Hematopoietic multipotent progenitor cell treated with erythropoietin and hydrocortisone succinate and interleukin-3 and kit ligand, for 4 days (in vitro differentiated cells): ENCODE data around the gene ELF1.
"Not testable (repeated sequence)": the region's sequence is repeated elsewhere in the genome, so short reads cannot be mapped to it uniquely, and the experiment has no call there.

Source experiments
- DNase-seq: peaks from one replicate; pipeline ENCODE4 v3.0.0-alpha.2; 2015

The ELF1 gene

DNA sequence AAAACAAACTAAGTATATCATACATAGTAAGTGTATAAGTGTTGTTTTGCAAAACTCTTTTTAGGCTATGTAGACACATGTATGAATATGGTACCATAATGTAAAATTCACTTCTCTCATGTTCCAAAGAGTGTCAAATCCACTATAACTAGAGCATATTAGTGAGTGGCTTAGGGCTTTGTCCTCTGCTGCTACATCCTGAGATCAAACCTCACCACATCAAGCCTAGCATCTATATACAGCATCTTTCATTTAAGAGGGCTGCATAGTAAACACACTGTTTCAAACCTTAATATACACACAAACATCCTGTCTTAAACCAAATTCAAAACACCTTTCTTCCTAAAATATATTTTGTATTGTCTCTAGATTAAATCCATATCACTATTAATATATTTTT, 38.7 kb downstream of the ELF1 start:
- no peak for DNase-seq

DNA sequence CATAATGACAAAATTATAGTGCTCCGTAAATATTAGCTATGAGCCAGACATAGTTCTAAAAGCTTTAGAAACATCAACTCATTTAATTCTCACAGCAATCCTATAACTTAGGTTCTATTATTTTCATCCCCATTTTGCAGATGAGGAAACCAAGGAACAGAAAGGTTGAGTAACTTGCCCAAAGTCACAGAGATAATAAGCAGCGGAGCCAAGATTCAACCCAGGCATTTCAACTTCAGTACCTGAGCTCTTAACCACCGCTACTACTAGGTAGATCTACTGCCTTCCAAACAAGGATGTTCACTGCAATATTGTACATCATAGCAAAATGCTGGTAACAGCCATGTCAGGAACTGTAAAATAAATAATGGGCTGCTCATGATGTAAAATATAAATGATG, 39.9 kb downstream of the ELF1 start:
- DNase-seq: no peak

DNA sequence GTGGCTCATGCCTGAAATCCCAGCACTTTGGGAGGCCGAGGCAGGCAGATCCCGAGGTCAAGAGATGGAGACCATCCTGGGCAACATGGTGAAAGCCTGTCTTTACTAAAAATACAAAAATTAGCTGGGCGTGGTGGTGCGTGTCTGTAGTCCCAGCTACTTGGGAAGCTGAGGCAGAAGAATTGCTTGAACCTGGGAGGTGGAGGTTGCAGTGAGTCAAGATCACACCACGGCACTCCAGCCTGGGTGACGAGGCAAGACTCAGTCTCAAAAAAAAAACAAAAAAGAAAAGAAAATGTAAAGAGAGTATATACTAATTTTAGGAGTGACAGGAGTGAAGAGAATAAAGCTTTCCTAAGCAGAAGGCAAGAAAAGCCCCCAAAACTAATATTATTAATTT, 41.0 kb downstream of the ELF1 start:
- DNase-seq: not testable (repeated sequence)

DNA sequence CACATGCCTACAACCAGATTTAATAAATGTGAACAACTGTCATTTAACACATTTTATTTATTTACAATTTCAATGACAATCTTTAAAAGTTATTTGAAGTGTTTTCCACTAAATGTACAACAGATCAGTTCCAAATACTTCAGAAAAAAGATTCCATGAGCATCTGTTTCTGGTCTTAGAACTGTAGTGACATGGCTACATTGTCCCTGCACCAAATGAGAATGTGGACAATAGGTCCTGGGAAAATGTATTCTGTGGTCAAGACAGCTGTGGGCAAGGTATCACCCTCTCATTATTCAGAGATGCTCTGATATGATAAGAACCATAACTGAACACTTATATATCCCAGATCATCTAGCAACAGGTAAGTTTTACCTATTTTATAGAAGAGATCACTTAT, 43.7 kb downstream of the ELF1 start:
- no peak for DNase-seq

DNA sequence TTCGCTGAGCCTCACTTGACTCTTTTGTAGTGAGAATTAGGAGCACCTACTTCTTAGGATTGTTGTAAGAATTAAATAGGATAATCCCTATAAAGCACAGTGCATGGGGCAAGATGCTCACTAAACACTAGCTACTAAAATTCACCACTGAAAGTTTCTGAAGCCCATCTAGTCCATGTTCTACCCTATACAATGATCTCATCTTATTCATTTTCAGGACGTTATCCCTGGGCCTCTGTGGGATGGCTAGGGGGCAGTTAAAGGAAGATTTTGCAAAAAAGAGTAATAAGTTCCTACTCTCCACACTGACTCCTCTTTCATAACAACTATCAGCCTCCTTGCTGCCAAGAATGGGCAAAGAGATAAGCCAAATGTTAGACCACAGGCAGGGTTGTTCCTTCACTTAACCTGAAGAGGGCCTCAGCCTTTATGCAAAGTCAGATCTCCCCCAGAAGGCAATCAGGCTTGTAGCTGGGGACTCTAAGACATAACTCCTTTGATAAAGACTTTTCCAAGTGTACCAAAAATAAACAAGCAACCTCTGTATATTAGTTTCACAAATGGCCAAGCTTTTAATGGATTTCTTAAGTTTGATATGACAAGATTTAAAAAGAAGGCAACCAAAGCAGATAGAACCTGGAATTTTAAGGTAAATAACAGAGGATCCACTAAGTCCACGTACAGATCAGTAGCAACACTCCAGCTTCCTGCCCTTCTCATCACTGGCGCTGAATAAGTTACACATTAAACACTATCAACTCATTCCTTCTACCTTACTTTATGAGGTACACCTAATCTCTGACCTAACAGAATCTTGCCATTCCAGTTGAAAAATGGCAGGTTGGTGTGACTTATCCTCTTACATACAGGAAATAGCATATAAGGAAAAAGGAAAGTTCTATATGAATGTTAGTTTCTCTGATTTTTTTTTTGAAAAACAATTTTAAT, 44.4 kb downstream of the ELF1 start:
- DNase-seq: peak; percentile 96

DNA sequence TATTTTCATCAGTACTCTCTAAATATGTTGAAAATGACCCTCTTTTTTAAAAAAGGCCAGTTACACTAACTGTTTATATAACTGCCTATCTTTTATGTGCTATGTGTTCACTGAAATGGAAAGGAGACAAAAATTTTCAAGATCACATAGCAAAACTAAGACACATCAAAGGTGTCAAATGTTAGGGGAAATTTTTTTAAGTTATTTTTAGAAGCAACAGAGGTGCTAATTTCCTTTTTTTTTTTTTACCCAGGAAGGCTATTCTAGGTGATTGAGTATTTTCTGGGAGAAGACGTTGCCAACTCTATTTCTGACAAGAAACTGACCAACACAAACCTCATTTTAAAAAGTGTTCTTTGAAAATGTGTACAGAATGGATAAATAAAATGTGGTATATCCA, 45.7 kb downstream of the ELF1 start:
- no peak for DNase-seq

DNA sequence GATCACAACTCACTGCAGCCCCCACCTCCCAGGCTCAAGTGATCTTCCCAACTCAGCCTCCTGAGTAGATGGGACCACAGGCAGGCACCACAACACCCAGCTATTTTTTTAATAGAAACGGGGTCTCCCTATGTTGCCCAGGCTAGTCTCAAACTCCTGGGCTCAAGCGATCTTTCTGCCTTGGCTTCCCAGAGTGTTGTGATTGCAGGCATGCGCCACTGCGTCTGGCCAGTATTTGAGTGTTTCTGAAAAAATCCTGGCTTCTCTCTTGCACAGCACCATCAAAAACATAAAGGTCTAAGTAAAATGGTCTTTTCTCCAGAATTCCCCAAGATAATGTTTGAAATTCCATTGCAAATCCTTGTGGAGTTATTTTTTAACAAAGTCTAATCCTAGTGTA, 47.8 kb downstream of the ELF1 start:
- DNase-seq: no peak

DNA sequence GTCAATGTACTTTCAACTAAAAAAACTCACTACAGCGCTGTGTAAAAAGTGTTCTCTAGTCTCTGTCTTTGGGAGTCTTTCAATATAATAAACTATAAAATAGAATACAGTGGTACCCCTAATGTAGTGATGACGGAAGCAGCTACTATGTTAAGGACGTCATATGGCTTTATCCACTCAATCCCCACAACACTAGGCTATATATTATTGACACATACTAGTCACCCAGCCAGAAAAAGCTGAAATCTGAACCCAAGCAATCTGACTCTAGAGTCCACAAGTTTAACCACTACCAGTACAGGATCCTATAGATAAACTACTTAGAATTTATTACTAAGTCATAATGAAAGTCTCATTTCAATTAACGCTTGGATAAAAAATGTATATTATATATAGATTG, 48.3 kb downstream of the ELF1 start:
- no peak for DNase-seq

DNA sequence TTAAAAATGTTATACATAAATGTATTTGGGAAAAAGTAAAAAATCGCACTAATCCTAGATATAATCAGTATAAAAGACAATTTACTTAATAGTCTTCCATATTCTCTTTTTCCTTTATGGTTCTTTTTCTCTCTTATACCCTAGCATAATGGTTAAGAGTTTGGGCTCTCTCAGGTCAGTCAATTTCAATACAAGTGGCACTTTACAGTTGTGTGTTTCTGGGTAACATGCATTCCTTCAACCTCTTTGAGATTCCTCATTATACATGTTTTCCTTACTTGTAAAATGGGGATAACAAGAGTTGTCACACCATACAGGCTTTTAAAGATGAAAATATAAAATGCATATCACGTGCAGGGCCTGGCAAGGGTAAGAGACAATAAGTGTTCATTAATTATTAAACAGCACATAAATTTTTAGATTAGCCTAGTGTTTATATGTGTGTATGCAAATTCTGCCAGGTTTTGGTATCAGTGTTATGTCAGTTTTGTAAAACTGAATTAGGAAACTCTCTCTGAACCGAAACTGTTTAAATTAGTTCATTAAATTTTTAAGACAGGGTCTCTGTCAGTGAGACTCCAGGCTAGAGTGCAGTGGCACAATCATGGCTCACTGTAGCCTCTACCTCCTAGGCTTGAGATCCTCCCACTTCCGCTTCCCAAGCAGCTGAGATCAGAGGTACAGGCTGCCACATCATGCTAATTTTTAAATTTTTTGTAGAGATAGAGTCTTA, 49.8 kb downstream of the ELF1 start:
- peak; percentile 49 for DNase-seq

DNA sequence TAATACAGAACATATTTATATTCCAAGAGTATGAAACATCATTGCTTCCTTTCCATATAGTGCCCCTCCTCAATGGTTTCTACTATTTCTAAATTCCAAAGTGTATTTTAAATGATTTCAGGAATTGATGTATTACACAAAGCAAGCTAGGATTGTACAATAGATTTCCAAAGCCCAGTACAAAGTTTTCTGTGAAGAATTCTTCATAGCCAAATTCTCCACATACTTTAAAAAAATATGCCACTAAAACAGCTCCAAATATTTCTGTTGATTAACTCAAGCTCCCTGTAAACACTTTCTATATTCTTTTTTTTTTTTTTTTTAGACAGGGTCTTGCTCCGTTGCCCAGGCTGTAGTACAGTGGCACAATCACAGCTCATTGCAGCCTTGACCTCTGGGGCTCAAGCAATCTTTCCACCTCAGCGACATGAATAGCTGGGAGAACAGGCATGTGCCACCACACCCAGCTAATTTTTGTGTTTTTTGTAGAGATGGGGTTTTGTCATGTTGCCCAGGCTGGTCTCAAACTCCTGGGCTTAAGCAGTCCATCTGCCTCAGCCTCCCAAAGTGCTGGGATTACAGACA, 50.6 kb downstream of the ELF1 start:
- no peak for DNase-seq

DNA sequence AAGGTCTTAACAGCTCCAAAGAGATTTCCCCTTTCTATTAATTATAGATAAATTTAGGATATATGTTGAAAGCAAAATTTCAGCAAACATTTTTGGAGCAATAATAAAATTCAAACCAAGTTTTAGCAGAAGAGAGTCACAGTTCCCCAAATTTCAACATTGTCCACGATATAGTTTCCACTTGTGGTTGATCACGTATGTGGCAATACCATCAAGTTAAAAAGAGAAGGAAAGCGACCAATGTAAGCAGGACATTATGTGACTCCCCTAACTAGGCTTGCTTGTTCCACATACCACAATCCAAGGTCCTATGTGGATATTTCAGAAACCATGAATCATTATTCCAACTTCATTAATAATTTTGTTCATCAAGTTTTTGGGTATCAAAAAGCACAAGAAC, 52.8 kb downstream of the ELF1 start:
- peak; percentile 75 for DNase-seq

DNA sequence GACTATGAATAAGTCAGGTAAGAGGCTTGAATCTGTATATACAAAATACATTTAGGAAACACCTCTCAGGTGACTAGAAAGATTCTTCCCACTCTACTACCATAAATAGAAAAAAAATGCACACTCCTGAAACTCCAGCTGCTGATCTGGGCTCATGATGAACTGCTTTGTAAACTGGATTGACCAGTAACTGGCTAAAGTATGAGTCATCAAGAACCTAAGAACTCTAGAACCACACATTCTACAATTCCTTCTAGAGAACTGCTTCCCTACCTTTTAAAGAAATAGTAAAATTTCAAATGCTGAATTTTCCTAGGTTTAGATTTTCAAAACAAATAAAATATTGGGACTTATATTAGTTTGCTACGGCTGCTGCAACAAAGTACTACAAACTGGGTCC, 55.2 kb downstream of the ELF1 start:
- DNase-seq: no peak

DNA sequence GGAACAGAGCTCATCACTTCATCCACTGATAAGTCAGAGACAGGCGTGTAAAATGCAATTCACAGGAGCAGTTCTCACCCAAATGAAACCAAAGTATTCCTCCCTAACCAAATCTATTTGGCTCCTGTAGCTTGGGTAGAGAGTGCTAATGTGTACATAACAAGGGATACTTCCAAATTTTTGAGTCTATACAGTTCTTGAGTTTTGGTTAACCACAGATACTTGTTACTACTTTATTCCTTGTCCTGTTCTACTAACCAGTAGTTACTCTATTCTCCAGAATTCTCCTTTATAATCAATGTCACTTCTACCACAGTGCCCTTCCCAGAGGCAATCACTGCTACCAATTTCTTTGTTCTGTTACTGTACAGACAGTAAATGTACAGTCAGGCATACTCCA, 57.3 kb downstream of the ELF1 start:
- DNase-seq: no peak

DNA sequence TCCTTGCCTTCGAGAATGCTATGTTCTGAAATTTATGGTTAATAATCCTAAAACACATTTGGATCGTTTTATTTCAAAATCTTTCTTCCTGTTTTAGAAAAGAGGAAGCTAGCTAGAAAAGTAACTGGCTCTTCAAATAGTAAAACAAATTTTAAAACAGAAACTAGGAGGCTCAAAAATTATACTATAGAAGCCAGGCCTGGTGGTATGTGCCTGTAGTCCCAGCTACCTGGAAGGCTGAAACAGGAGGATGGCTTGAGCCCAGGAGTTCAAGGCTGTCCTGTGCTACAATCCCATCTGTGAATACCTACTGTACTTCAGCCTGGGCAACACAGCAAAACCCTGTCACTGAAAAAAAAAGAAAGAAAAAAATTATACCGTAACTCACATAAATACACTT, 57.9 kb downstream of the ELF1 start:
- peak; percentile 78 for DNase-seq

DNA sequence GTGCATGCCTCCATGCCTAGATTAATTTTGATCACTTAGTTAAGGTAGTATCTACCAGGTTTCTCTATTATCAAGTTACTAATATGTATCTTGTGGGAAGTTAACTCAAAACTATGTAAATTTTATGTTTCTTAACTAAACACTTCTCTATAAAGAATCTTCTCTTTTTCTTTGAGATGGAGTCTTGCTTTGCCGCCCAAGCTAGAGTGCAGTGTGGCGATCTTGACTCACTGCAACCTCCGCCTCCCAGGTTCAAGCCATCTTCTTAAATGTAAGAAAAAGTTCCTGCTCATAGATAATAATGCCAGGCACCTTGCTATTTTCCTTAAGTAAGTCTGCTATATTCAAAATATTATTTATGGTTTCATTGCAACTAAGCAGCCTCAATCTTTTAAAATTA, 58.4 kb downstream of the ELF1 start:
- no peak for DNase-seq

DNA sequence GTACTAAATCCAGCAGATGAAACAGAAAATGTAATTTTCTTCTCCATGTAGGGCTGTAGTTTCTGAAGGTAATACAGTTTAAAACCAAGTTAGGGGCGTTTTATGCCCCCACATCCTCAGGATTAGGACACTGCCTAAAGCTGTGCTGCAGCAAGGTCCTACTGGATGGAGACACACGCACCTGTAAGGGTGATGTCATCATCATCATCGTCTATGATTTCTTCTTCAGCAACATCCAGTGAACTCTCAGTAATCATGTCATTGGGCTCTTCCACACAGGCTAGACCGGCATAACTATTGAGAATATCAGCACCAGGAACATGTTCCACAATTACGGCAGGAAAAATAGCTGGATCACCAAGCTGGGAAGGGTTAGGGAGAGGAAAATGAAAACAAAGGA, 60.5 kb downstream of the ELF1 start:
- DNase-seq: no peak

DNA sequence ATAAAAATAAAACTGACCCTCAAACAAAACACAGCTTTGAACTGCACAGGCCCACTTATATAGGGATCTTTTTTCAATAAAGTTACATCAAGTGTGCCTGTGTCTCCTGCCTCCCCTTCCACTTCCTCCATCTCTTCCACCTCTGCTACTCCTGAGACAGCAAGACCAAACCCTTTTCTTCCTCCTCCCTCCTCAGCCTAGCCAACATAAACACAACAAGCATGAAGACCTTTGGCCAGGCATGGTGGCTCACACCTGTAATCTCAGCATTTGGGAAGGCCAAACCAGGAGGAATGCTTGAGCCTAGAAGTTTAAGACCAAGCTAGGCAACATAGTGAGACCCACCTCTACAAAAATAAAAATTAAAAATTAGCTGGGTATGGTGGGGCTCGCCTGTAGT, 72.6 kb downstream of the ELF1 start:
- DNase-seq: no peak

DNA sequence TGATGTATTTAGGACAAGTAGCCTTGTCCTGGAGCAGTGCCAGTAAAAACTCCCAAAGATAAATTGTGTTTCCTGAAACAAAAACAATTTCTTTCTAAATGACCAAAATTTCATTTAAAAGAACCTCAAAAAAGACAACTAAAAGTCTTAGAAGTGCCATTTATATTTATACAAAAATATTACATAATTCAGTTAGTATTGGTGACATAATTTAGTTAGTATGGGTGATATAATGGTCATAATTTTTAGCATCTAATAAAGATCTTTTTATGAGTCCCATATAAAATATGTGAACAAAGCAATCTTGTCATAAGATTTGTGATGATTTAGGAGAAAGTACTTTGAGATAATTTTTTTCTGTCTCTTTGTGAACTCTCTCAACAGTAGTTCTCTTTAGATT, 76.0 kb downstream of the ELF1 start:
- DNase-seq: no peak

DNA sequence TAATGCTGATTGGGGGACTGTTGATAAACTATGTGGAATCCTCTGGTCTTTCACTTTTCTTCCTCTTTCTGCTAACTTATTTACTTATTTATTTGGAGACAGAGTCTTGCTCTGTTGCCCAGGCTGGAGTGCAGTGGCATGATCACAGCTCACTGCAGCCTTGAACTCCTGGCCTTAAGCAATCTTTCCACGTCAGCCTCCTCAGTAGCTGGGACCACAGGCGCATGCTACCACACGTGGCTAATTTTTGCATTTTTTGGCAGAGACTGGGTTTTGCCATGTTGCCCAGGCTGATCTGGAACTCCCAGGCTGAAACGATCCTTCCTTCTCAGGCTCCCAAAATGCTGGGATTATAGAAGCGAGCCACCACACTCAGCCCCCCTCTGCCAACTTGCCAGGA, 77.5 kb downstream of the ELF1 start:
- no peak for DNase-seq

DNA sequence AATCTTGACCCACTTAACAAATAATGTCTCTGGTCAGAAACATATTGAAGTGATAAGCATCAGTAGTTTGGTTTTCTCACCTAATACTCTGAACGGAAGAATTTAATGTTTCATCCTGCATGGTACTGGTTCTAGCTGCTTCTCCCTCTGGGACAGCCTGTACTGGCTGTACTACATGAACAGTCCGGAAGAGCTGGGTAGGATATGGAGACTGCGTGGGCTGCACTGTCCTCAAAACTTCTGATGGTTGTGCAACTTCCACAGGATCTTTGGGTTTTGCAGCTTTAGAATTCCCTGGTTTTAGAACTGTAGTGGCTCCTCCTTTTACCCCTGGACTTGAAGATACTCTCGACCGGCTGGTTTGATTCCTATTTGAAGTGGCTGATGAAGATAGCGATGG, 78.3 kb downstream of the ELF1 start:
- no peak for DNase-seq

DNA sequence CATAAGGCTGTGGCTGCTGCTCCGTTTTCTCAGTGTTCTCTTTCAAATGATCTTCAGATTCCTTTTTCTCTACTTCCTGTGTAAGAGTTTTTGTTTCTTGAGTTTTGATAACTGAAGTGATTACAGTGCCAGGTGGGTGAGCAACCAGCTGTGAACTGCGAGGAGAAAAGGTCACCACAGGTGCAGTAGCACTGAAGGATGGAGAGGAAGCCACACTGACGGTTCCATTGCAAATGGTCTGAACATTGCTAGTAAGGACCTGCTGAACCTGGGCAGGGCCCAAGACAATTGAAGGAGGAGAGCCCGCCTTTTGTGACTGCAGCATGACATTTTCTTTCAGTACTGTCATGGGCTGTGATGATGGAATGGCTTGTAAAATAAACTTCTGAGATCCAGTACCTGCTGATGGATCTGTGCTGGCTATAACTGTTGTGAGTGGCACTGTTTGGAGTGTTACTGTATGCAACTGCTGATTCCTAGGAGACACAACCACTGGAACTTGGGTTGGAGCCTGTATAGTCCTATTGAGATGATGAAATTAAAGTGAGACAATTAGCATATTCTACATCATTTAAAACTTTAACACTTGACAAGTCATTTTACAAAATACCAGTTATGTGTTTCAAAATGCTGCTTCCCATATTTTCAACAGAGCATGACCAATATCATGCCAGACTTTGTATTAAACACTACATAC, 85.5 kb downstream of the ELF1 start:
- DNase-seq: no peak

DNA sequence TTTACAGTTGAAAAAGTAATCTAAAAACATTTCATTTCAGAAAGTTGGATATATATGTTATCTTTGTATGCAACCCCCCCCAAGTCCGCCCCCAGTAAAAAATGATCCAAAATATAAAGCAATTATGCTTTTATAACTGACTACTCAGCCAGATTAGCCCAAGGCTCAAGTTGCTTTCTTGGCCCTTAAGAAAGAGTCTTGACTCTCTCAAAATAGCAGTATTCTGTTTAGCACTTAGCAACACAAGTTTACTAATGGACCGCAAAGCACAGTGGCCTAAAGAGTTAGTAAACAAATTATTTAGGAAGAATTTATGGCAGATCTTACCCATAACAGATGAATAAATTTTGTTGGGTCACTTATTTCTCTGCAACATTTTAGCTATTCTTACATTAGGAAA, 86.9 kb downstream of the ELF1 start:
- DNase-seq: no peak

DNA sequence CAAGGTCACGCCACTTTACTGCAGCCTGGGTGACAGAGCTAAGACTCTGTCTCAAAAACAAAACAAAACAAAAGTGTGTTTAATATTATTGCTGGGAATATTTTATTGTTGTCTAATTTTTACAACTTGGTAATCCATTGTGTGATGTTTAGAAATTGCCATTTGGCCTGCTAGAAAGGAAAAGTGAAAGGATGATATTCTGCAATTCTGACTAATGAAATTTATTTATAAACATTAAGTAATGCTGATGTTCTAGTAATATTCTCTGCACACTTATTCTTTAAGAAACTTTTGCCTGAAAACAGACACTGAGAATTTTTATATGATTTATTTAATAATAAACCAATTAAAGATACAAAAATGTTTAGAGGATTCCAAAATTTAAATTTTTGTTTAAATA, 87.4 kb downstream of the ELF1 start:
- no peak for DNase-seq
